HEK293 (cell line): ENCODE data around the gene ADORA3.

Experiments
- CTCF ChIA-PET: fragments of 350-600 bp; formaldehyde crosslinking; extraction: SDS; loops from one replicate; lab custom pipeline; 2021; ENCODE audit warnings: antibody characterized with exemption; lab: Yijun Ruan, JAX
- POLR2A ChIA-PET: fragments of 300-600 bp; formaldehyde crosslinking; extraction: SDS; loops from one replicate; lab custom pipeline; 2020; ENCODE audit warnings: antibody characterized with exemption, inconsistent platforms; lab: Yijun Ruan, JAX
- H3K27ac ChIP-seq: fragments of 200-500 bp; sonication (Bioruptor generic); 2 replicates; pipeline ENCODE4 v1.5.1; 2014; ENCODE audit warnings: low read depth, low read length, control low read depth, inconsistent platforms; ENCODE audit errors: extremely low read depth
- H3K36me3 ChIP-seq, 2 experiments: fragments of 200-500 bp in 1 of 2; sonication (Bioruptor generic) in 1 of 2; 1 replicate in 1 of 2; 2 replicates in 1 of 2; pipeline ENCODE4 v1.5.1; 2014 to 2017; ENCODE audit warnings: inconsistent platforms in 2 of 2, low read length in 2 of 2; ENCODE audit not compliant: control insufficient read depth in 2 of 2, insufficient read depth in 1 of 2
- H3K4me1 ChIP-seq: fragments of 200-500 bp; sonication (Bioruptor generic); 2 replicates; pipeline ENCODE4 v1.5.1; 2014; ENCODE audit warnings: mild to moderate bottlenecking, low read length, inconsistent platforms; ENCODE audit not compliant: control insufficient read depth, insufficient read depth
- H3K4me3 ChIP-seq: 2 replicates; pipeline ENCODE4 v1.5.1; 2011; ENCODE audit warnings: low read depth, mild to moderate bottlenecking, control low read depth, low read length, moderate library complexity
- H3K9me3 ChIP-seq: fragments of 200-500 bp; sonication (Bioruptor generic); 2 replicates; pipeline ENCODE4 v1.5.1; 2014; ENCODE audit warnings: low read depth, low read length, inconsistent platforms; ENCODE audit not compliant: control insufficient read depth, insufficient read depth
- ATF2 ChIP-seq: fragments of 450-650 bp; formaldehyde crosslinking; IDR thresholded peaks from 2 replicates; pipeline ENCODE4 v1.5.1; 2016; ENCODE audit warnings: missing biosample characterization, missing genetic modification characterization, low read depth
- HOXC10 ChIP-seq: sonication (generic); formaldehyde crosslinking; IDR thresholded peaks from 2 replicates; pipeline ENCODE4 v1.8.1; 2023; ENCODE audit warnings: mild to moderate bottlenecking, missing genetic modification reagents
- KLF17 ChIP-seq: fragments of 450-650 bp; formaldehyde crosslinking; IDR thresholded peaks from 2 replicates; pipeline ENCODE4 v1.5.1; 2016; ENCODE audit warnings: missing biosample characterization, missing genetic modification characterization
- PATZ1 ChIP-seq: fragments of 450-650 bp; formaldehyde crosslinking; IDR thresholded peaks from 2 replicates; pipeline ENCODE4 v1.5.1; 2016; ENCODE audit warnings: missing biosample characterization, missing genetic modification characterization
- SCRT2 ChIP-seq: fragments of 450-650 bp; formaldehyde crosslinking; IDR thresholded peaks from 2 replicates; pipeline ENCODE4 v1.5.1; 2016; ENCODE audit warnings: missing biosample characterization, missing genetic modification characterization
- WT1 ChIP-seq: fragments of 450-650 bp; formaldehyde crosslinking; IDR thresholded peaks from 2 replicates; pipeline ENCODE4 v1.5.1; 2016; ENCODE audit warnings: missing biosample characterization, missing genetic modification characterization
- ZBTB44 ChIP-seq: fragments of 450-650 bp; IDR thresholded peaks from 2 replicates; pipeline ENCODE4 v1.5.1; 2018; ENCODE audit warnings: missing biosample characterization, mild to moderate bottlenecking, missing genetic modification characterization
- ZNF157 ChIP-seq: fragments of 450-650 bp; formaldehyde crosslinking; IDR thresholded peaks from 2 replicates; pipeline ENCODE4 v1.5.1; 2016; ENCODE audit warnings: missing biosample characterization, missing genetic modification characterization
- ZNF19 ChIP-seq: fragments of 450-650 bp; formaldehyde crosslinking; IDR thresholded peaks from 2 replicates; pipeline ENCODE4; 2016; ENCODE audit warnings: missing biosample characterization, missing genetic modification characterization, low read depth
- ZNF2 ChIP-seq: fragments of 450-650 bp; formaldehyde crosslinking; IDR thresholded peaks from 2 replicates; pipeline ENCODE4 v1.5.1; 2016; ENCODE audit warnings: missing biosample characterization, missing genetic modification characterization
- ZNF23 ChIP-seq: fragments of 450-650 bp; formaldehyde crosslinking; IDR thresholded peaks from 2 replicates; pipeline ENCODE4 v1.5.1; 2016; ENCODE audit warnings: missing biosample characterization, missing genetic modification characterization, borderline replicate concordance
- ZNF37A ChIP-seq: fragments of 450-650 bp; IDR thresholded peaks from 2 replicates; pipeline ENCODE4 v1.5.1; 2018; ENCODE audit warnings: missing biosample characterization, missing genetic modification characterization
- ZNF521 ChIP-seq: fragments of 450-650 bp; formaldehyde crosslinking; IDR thresholded peaks from 2 replicates; pipeline ENCODE4 v1.5.1; 2017; ENCODE audit warnings: missing biosample characterization, mild to moderate bottlenecking, missing genetic modification characterization
- ZNF560 ChIP-seq: fragments of 450-650 bp; formaldehyde crosslinking; IDR thresholded peaks from 2 replicates; pipeline ENCODE4 v1.5.1; 2017; ENCODE audit warnings: missing biosample characterization, missing genetic modification characterization, borderline replicate concordance
- ZNF561 ChIP-seq: fragments of 450-650 bp; IDR thresholded peaks from 2 replicates; pipeline ENCODE4 v1.5.1; 2018; ENCODE audit warnings: missing biosample characterization, missing genetic modification characterization, borderline replicate concordance
- ZNF610 ChIP-seq: fragments of 450-650 bp; formaldehyde crosslinking; IDR thresholded peaks from 2 replicates; pipeline ENCODE4 v1.5.1; 2016; ENCODE audit warnings: missing biosample characterization, missing genetic modification characterization, borderline replicate concordance
- ZNF704 ChIP-seq: fragments of 450-650 bp; formaldehyde crosslinking; IDR thresholded peaks from 2 replicates; pipeline ENCODE4 v1.5.1; 2016; ENCODE audit warnings: missing biosample characterization, missing genetic modification characterization
- ZNF707 ChIP-seq: fragments of 450-650 bp; formaldehyde crosslinking; IDR thresholded peaks from 2 replicates; pipeline ENCODE4 v1.5.1; 2016; ENCODE audit warnings: missing biosample characterization, missing genetic modification characterization
- ZSCAN5A ChIP-seq: fragments of 450-650 bp; formaldehyde crosslinking; IDR thresholded peaks from 2 replicates; pipeline ENCODE4 v1.5.1; 2016; ENCODE audit warnings: missing biosample characterization, missing genetic modification characterization

ADORA3 gene

GRCh38 chr1:111468717-111469100 is 34.7 kb downstream of the ADORA3 start:
- POLR2A ChIA-PET = no interaction called here
- no peaks in the 10 kb centered on the region for H3K9me3 ChIP-seq
- peaks cover 3% of the 10 kb centered on the region; the same call in 1 of the 2 replicates for H3K4me1 ChIP-seq
- no peak overlapping the region for H3K4me3 ChIP-seq
- CTCF ChIA-PET = interaction anchor here (0.9 to 1.0 kb wide), 2 partner anchors 16 to 62 kb away, joined by 3 to 4 read pairs; no protein-coding TSS in a partner anchor
- no peak for TF ChIP-seq ZNF2 (tag by site-specific recombination)
- H3K36me3 ChIP-seq = peaks cover 0 to 41% of the 10 kb centered on the region in 2 experiments; a peak in 1 of 3 replicates
- no peak overlapping the region for H3K27ac ChIP-seq

GRCh38 chr1:111467865-111468716 is 35.3 kb downstream of the ADORA3 start:
- H3K9me3 ChIP-seq = no peaks in the 10 kb centered on the region
- H3K36me3 ChIP-seq = peaks cover 0 to 41% of the 10 kb centered on the region in 2 experiments; a peak in 1 of 3 replicates
- ChIA-PET POLR2A (no interaction called here), CTCF (interaction anchor here (0.7 to 0.9 kb wide), 2 partner anchors 62 to 277 kb away, joined by 3 to 4 read pairs; no protein-coding TSS in a partner anchor)
- peaks cover 3% of the 10 kb centered on the region; the same call in 1 of the 2 replicates for H3K4me1 ChIP-seq
- H3K4me3 ChIP-seq = no peak overlapping the region
- H3K27ac ChIP-seq = no peak overlapping the region
- TF ChIP-seq ZNF37A (tag by site-specific recombination) (no peak), ZNF704 (tag by site-specific recombination) (no peak), ZBTB44 (tag by site-specific recombination) (no peak), KLF17 (tag by site-specific recombination) (no peak), ZNF707 (tag by site-specific recombination) (no peak), ZNF610 (no peak), SCRT2 (tag by site-specific recombination) (no peak), ZNF560 (no peak), ZNF521 (tag by site-specific recombination) (no peak), ZNF157 (no peak), ZNF561 (tag by site-specific recombination) (no peak), HOXC10 (CRISPR knock-in tag) (no peak), ATF2 (tag by site-specific recombination) (no peak), ZNF23 (tag by site-specific recombination) (no peak), ZNF19 (tag by site-specific recombination) (no peak), PATZ1 (no peak), ZSCAN5A (tag by site-specific recombination) (no peak), WT1 (tag by site-specific recombination) (no peak)
